H9 (cell line): ENCODE measurements around the gene GAK. TPM values are rescaled to one million over a fixed set of nuclear protein-coding genes. Genes with fewer than 3 reads are reported as not detected.

Experiments
- DNase-seq: peaks from one replicate; pipeline ENCODE4 v3.0.0-alpha.2; 2017
- H2AFZ ChIP-seq: one replicate; pipeline ENCODE4 v1.6.1; 2013; ENCODE audit warnings: mild to moderate bottlenecking, low read length, control low read depth, moderate library complexity
- H2AK5ac ChIP-seq: 2 replicates; pipeline ENCODE4 v1.6.1; 2013; ENCODE audit warnings: low read length, control low read depth, mixed read lengths; ENCODE audit not compliant: insufficient read length
- H2BK120ac ChIP-seq: one replicate; pipeline ENCODE4 v1.6.1; 2013; ENCODE audit warnings: low read depth, mild to moderate bottlenecking, low read length, control low read depth, inconsistent platforms; ENCODE audit not compliant: poor library complexity, severe bottlenecking
- H2BK12ac ChIP-seq: 2 replicates; pipeline ENCODE4 v1.6.1; 2013; ENCODE audit warnings: low read length, control low read depth, mixed read lengths, low read depth; ENCODE audit not compliant: insufficient read length
- H2BK15ac ChIP-seq: 2 replicates; pipeline ENCODE4 v1.6.1; 2013; ENCODE audit warnings: low read depth, low read length, control low read depth
- H2BK20ac ChIP-seq: one replicate; pipeline ENCODE4 v1.6.1; 2013; ENCODE audit warnings: low read depth, mild to moderate bottlenecking, low read length, control low read depth, inconsistent platforms; ENCODE audit not compliant: poor library complexity, severe bottlenecking
- H2BK5ac ChIP-seq: 2 replicates; pipeline ENCODE4 v1.6.1; 2013; ENCODE audit warnings: low read length, control low read depth, mixed read lengths; ENCODE audit not compliant: insufficient read length
- H3K14ac ChIP-seq: 2 replicates; pipeline ENCODE4 v1.6.1; 2013; ENCODE audit warnings: low read length, control low read depth; ENCODE audit not compliant: insufficient read depth
- H3K18ac ChIP-seq: 2 replicates; pipeline ENCODE4 v1.6.1; 2013; ENCODE audit warnings: low read depth, mild to moderate bottlenecking, mixed read lengths, low read length, control low read depth; ENCODE audit not compliant: insufficient read length
- H3K23ac ChIP-seq: 2 replicates; pipeline ENCODE4 v1.6.1; 2013; ENCODE audit warnings: low read length, control low read depth, mixed read lengths, low read depth; ENCODE audit not compliant: insufficient read length
- H3K23me2 ChIP-seq: 2 replicates; pipeline ENCODE4 v1.6.1; 2013; ENCODE audit warnings: low read depth, mild to moderate bottlenecking, mixed read lengths, low read length, control low read depth; ENCODE audit not compliant: insufficient read length, poor library complexity, severe bottlenecking
- H3K27ac ChIP-seq: 2 replicates; pipeline ENCODE4 v1.5.1; 2013; ENCODE audit warnings: low read length, control low read depth, mixed read lengths, low read depth; ENCODE audit not compliant: insufficient read length
- H3K27me3 ChIP-seq: 2 replicates; pipeline ENCODE4 v1.6.1; 2013; ENCODE audit warnings: low read length, control low read depth, inconsistent platforms; ENCODE audit not compliant: insufficient read depth
- H3K4ac ChIP-seq: 2 replicates; pipeline ENCODE4 v1.6.1; 2013; ENCODE audit warnings: low read depth, mild to moderate bottlenecking, control low read depth, inconsistent platforms, low read length, moderate library complexity
- H3K4me1 ChIP-seq: 2 replicates; pipeline ENCODE4 v1.6.1; 2013; ENCODE audit warnings: low read length, control low read depth, inconsistent platforms; ENCODE audit not compliant: insufficient read depth
- H3K4me2 ChIP-seq: 2 replicates; pipeline ENCODE4 v1.6.1; 2013; ENCODE audit warnings: low read length, control low read depth, mixed read lengths; ENCODE audit not compliant: insufficient read length, insufficient read depth
- H3K56ac ChIP-seq: 2 replicates; pipeline ENCODE4 v1.6.1; 2013; ENCODE audit warnings: low read depth, mild to moderate bottlenecking, mixed read lengths, low read length, control low read depth; ENCODE audit not compliant: insufficient read length
- H3K79me1 ChIP-seq: 2 replicates; pipeline ENCODE4 v1.6.1; 2013; ENCODE audit warnings: low read depth, mild to moderate bottlenecking, moderate library complexity, low read length, control low read depth, inconsistent platforms; ENCODE audit not compliant: insufficient read depth, poor library complexity, severe bottlenecking
- H3K79me2 ChIP-seq: 2 replicates; pipeline ENCODE4 v1.6.1; 2013; ENCODE audit warnings: low read length, control low read depth, inconsistent platforms; ENCODE audit not compliant: insufficient read depth
- H3K9ac ChIP-seq: 2 replicates; pipeline ENCODE4 v1.6.1; 2013; ENCODE audit warnings: low read length, control low read depth, mixed read lengths; ENCODE audit not compliant: insufficient read length; ENCODE audit errors: extremely low read depth
- H3K9me3 ChIP-seq: one replicate; pipeline ENCODE4 v1.6.1; 2013; ENCODE audit warnings: low read depth, low read length, inconsistent platforms; ENCODE audit not compliant: control insufficient read depth
- H3T11ph ChIP-seq: one replicate; pipeline ENCODE4 v1.6.1; 2013; ENCODE audit warnings: mild to moderate bottlenecking, low read length, control low read depth, inconsistent platforms
- H4K20me1 ChIP-seq: one replicate; pipeline ENCODE4 v1.6.1; 2013; ENCODE audit not compliant: control insufficient read depth, insufficient read length, insufficient read depth
- H4K5ac ChIP-seq: 2 replicates; pipeline ENCODE4 v1.6.1; 2013; ENCODE audit warnings: low read depth, mild to moderate bottlenecking, mixed read lengths, low read length, control low read depth; ENCODE audit not compliant: insufficient read length
- H4K8ac ChIP-seq: replicated peaks from 2 replicates; pipeline ENCODE4 v1.6.1; 2013; ENCODE audit warnings: low read length, control low read depth, mixed read lengths, low read depth; ENCODE audit not compliant: insufficient read length
- H4K91ac ChIP-seq: 2 replicates; pipeline ENCODE4 v1.6.1; 2013; ENCODE audit warnings: low read depth, mild to moderate bottlenecking, moderate library complexity, mixed read lengths, low read length, control low read depth; ENCODE audit not compliant: insufficient read length
- H3K27ac Mint-ChIP-seq, 3 experiments: 2 replicates in 2 of 3; 3 replicates in 1 of 3; pipeline ENCODE4 v1.8.0; 2020 to 2021; ENCODE audit warnings: mixed read lengths in 3 of 3, mild to moderate bottlenecking in 1 of 3, moderate library complexity in 1 of 3
- H3K27me3 Mint-ChIP-seq: 2 replicates; pipeline ENCODE4 v1.8.0; 2021; ENCODE audit warnings: low read depth, mild to moderate bottlenecking, moderate library complexity, mixed read lengths
- H3K36me3 Mint-ChIP-seq, 3 experiments: 2 replicates in 2 of 3; 3 replicates in 1 of 3; pipeline ENCODE4 v1.8.0; 2020 to 2021; ENCODE audit warnings: low read depth in 3 of 3, mixed read lengths in 3 of 3; ENCODE audit not compliant: insufficient read depth in 1 of 3
- H3K4me1 Mint-ChIP-seq, 2 experiments: 2 replicates each; pipeline ENCODE4 v1.8.0; 2020; ENCODE audit warnings: mixed read lengths in 2 of 2
- H3K4me3 Mint-ChIP-seq, 2 experiments: 2 replicates in 1 of 2; 3 replicates in 1 of 2; pipeline ENCODE4 v1.8.0; 2020 to 2021; ENCODE audit warnings: mild to moderate bottlenecking in 2 of 2, mixed read lengths in 2 of 2, moderate library complexity in 1 of 2
- H3K9me3 Mint-ChIP-seq, 2 experiments: 2 replicates in 1 of 2; 3 replicates in 1 of 2; pipeline ENCODE4 v1.8.0; 2020; ENCODE audit warnings: mild to moderate bottlenecking in 2 of 2, mixed read lengths in 2 of 2, moderate library complexity in 1 of 2
- WGBS: extraction: QIAGEN DNeasy Blood & Tissue Kit; methylation state at CpG from one replicate; pipeline ENCODE4 v1.1.7; 2013; ENCODE audit warnings: missing lambda C conversion rate, low lambda C conversion rate, mixed read lengths; ENCODE audit not compliant: insufficient read length; ENCODE audit errors: extremely low coverage; 5-methylcytosine and 5-hydroxymethylcytosine counted together
- total RNA-seq: library from RNA; stranded (reverse); gene quantifications from 2 replicates; pipeline ENCODE4 v1.2.1, GENCODE V29; 2021
- TF ChIP-seq, protein P1 (sequence below): fragments of 200-600 bp; sonication (generic); conservative IDR thresholded peaks from 3 replicates; pipeline ENCODE4 v1.8.0; 2021; ENCODE audit warnings: antibody characterized with exemption, mild to moderate bottlenecking

GAK gene
- total RNA-seq, 1 experiment from 2014 or later = 80.7 TPM

DNA sequence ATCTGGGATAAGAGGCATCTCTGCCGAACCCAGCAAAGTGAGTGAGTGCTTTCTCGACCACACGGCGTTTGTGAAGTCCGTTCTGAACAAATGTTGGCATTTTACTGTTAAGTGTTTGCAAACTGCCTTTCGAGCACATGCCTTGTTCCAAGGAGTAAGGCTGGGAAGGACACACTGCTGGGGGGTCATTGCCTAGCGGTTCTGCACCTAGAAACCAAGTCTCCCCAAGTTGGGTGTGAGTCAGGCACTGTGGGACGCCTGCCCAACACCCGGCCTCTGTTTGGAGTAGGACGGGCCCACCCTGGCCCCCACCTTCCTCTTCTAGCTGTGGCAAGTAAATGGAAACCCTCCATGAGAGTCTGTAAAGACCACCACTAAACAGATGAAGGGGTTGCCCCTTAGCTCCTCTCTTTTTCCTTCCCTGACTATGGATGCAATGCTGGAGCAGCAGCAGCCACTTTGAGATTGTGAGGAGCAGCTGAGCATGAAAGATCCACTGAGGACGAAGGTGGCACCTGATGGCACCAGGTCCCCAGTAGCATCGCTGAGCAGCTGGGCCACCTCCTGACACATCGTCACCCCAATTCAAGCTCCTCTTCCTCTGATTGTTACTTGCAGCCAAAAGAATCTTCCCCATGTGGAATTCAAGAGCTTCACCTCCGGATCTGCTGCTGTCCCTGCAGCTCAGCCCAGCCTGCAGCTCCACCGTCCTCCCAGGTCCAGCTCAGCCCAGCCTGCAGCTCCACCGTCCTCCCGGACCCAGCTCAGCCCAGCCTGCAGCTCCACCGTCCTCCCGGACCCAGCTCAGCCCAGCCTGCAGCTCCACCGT lies 112.5 kb downstream of the GAK start:
- Histone ChIP-seq H3K4ac (no peak overlapping the region), H3K27me3 (peaks cover 31% of the 10 kb centered on the region), H4K8ac (no peak overlapping the region), H3K23me2 (no peaks in the 10 kb centered on the region), H3K14ac (no peak overlapping the region), H3K9me3 (no peaks in the 10 kb centered on the region), H4K5ac (no peak overlapping the region), H2AK5ac (no peak overlapping the region), H2BK12ac (no peak overlapping the region), H2BK15ac (no peak overlapping the region), H3K27ac (no peak overlapping the region), H3K23ac (no peak overlapping the region), H2BK120ac (no peak overlapping the region), H3K79me2 (no peaks in the 10 kb centered on the region), H3K56ac (no peak overlapping the region), H3K4me1 (no peaks in the 10 kb centered on the region), H3K9ac (no peak overlapping the region), H4K20me1 (no peaks in the 10 kb centered on the region), H2AFZ (no peak overlapping the region), H3K79me1 (no peaks in the 10 kb centered on the region), H3K18ac (no peak overlapping the region), H4K91ac (no peak overlapping the region), H2BK20ac (no peak overlapping the region), H3K4me2 (no peak overlapping the region), H3T11ph (no peak overlapping the region), H2BK5ac (no peak overlapping the region)
- Mint-ChIP-seq H3K4me3 (no peak overlapping the region), H3K36me3 (no peaks in the 10 kb centered on the region), H3K4me1 (peaks cover 2 to 3% of the 10 kb centered on the region in 2 experiments; a peak in 2 of 4 replicates), H3K9me3 (no peaks in the 10 kb centered on the region), H3K27ac (no peak overlapping the region), H3K27me3 (peaks cover 100% of the 10 kb centered on the region)
- DNase-seq = no peak
- WGBS = no CpG with 5 or more reads among the region's 20 CpGs
- TF ChIP-seq, protein P1, sequence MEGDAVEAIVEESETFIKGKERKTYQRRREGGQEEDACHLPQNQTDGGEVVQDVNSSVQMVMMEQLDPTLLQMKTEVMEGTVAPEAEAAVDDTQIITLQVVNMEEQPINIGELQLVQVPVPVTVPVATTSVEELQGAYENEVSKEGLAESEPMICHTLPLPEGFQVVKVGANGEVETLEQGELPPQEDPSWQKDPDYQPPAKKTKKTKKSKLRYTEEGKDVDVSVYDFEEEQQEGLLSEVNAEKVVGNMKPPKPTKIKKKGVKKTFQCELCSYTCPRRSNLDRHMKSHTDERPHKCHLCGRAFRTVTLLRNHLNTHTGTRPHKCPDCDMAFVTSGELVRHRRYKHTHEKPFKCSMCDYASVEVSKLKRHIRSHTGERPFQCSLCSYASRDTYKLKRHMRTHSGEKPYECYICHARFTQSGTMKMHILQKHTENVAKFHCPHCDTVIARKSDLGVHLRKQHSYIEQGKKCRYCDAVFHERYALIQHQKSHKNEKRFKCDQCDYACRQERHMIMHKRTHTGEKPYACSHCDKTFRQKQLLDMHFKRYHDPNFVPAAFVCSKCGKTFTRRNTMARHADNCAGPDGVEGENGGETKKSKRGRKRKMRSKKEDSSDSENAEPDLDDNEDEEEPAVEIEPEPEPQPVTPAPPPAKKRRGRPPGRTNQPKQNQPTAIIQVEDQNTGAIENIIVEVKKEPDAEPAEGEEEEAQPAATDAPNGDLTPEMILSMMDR = no peak
